OCI-LY1 (cell line): ENCODE measurements around the gene XRCC1.

Experiments used
- H2AFZ ChIP-seq: fragments of 200-600 bp; sonication (generic), shearing (Covaris generic); 2 replicates; pipeline ENCODE4 v1.6.0; 2014; ENCODE audit warnings: antibody characterized with exemption, mild to moderate bottlenecking, low read length
- H3F3A ChIP-seq: fragments of 200-600 bp; sonication (generic), shearing (Covaris generic); 2 replicates; pipeline ENCODE4 v1.6.0; 2014; ENCODE audit warnings: mild to moderate bottlenecking, antibody characterized with exemption, low read length, moderate library complexity; ENCODE audit not compliant: insufficient read depth
- H3K27ac ChIP-seq: fragments of 200-600 bp; sonication (generic); 2 replicates; pipeline ENCODE4 v1.5.1; 2014; ENCODE audit warnings: low read length, mixed run types, mild to moderate bottlenecking, low read depth; ENCODE audit not compliant: poor library complexity, severe bottlenecking
- H3K27me3 ChIP-seq: fragments of 200-600 bp; sonication (generic); 2 replicates; pipeline ENCODE4 v1.6.0; 2014; ENCODE audit warnings: antibody characterized with exemption, mild to moderate bottlenecking, low read length, moderate library complexity; ENCODE audit not compliant: insufficient read depth
- H3K36me3 ChIP-seq: fragments of 200-600 bp; sonication (generic); 2 replicates; pipeline ENCODE4 v1.6.1; 2014; ENCODE audit warnings: mild to moderate bottlenecking, antibody characterized with exemption, low read length, moderate library complexity, mixed read lengths; ENCODE audit not compliant: insufficient read depth
- H3K4me1 ChIP-seq: fragments of 200-600 bp; sonication (generic); 2 replicates; pipeline ENCODE4 v1.5.1; 2014; ENCODE audit warnings: mild to moderate bottlenecking, low read length, moderate library complexity; ENCODE audit not compliant: insufficient read depth, severe bottlenecking
- H3K4me2 ChIP-seq: fragments of 200-600 bp; sonication (generic), shearing (Covaris generic); 2 replicates; pipeline ENCODE4 v1.6.1; 2014; ENCODE audit warnings: low read length
- H3K4me3 ChIP-seq: fragments of 200-600 bp; sonication (generic); 2 replicates; pipeline ENCODE4 v1.5.1; 2014; ENCODE audit warnings: low read length, low read depth, mild to moderate bottlenecking, mixed read lengths; ENCODE audit not compliant: poor library complexity, severe bottlenecking
- H3K79me2 ChIP-seq: fragments of 200-600 bp; shearing (Covaris generic); 2 replicates; pipeline ENCODE4 v1.6.1; 2016; ENCODE audit warnings: mixed run types, low read length, mixed read lengths; ENCODE audit not compliant: insufficient read depth
- H3K9ac ChIP-seq: fragments of 200-600 bp; sonication (generic), shearing (Covaris generic); 2 replicates; pipeline ENCODE4 v1.6.1; 2014; ENCODE audit warnings: mild to moderate bottlenecking, low read length, mixed read lengths
- H3K9me2 ChIP-seq: fragments of 200-600 bp; sonication (generic), shearing (Covaris generic); 2 replicates; pipeline ENCODE4 v1.6.1; 2014; ENCODE audit warnings: low read depth, mild to moderate bottlenecking, low read length, mixed read lengths
- H3K9me3 ChIP-seq: fragments of 200-600 bp; shearing (Covaris generic); 2 replicates; pipeline ENCODE4 v1.6.1; 2014; ENCODE audit warnings: low read length, mixed read lengths
- H4K20me1 ChIP-seq: fragments of 200-600 bp; sonication (generic), shearing (Covaris generic); 2 replicates; pipeline ENCODE4 v1.6.0; 2016; ENCODE audit warnings: mild to moderate bottlenecking, low read length; ENCODE audit not compliant: insufficient read depth
- EZH2 ChIP-seq: fragments of 200-600 bp; sonication (generic), shearing (Covaris generic); IDR thresholded peaks from 2 replicates; pipeline ENCODE4 v1.8.0; 2017; ENCODE audit warnings: borderline replicate concordance, mixed run types, mild to moderate bottlenecking, antibody characterized with exemption, low read length, moderate library complexity, mixed read lengths
- TF ChIP-seq, protein P1 (sequence below): fragments of 200-600 bp; sonication (generic), shearing (Covaris generic); IDR thresholded peaks from 2 replicates; pipeline ENCODE4 v1.5.1; 2017; ENCODE audit warnings: mild to moderate bottlenecking, antibody characterized with exemption, low read length, moderate library complexity, mixed read lengths

XRCC1 gene

DNA sequence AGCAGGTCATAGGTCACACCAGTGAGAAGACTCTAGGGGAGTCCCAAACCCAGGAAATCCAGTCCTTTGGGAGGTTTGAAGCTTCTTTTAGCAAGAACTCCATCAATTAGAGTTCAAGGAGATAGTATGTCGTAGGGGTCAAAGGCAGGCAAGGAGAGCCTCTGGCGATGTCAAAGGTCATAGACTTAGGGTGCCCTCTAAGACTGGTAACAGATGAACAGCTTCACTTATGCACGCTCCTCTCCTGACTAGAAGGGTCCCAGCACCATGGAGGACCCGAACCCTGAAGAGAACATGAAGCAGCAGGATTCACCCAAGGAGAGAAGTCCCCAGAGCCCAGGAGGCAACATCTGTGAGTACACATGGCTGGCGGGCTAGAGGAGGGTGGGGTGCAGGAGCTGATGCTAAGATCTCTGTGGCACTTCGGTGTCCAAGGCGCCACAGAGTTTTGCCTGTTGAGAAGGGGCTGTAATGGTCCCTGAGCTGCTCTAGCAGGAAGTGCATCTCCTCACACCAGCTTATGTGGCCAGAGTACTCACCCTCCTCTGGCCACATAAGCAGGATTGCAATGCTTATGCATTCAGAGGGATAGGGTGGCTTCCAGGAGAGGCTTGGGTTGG, 21.6 kb upstream of the XRCC1 start:
- Histone ChIP-seq H3K27me3 (no peaks in the 10 kb centered on the region), H3K9me3 (no peaks in the 10 kb centered on the region), H3F3A (no peaks in the 10 kb centered on the region), H3K9ac (peak overlapping the region; percentile 94), H3K9me2 (no peaks in the 10 kb centered on the region), H3K36me3 (peaks cover 39% of the 10 kb centered on the region), H2AFZ (no peak overlapping the region), H3K27ac (peak overlapping the region; percentile 77), H3K79me2 (peaks cover 15% of the 10 kb centered on the region), H3K4me3 (peak overlapping the region; percentile 94), H3K4me1 (peaks cover 25% of the 10 kb centered on the region), H3K4me2 (peak overlapping the region; percentile 100), H4K20me1 (no peaks in the 10 kb centered on the region)
- no peak for TF ChIP-seq EZH2
- TF ChIP-seq, protein P1, sequence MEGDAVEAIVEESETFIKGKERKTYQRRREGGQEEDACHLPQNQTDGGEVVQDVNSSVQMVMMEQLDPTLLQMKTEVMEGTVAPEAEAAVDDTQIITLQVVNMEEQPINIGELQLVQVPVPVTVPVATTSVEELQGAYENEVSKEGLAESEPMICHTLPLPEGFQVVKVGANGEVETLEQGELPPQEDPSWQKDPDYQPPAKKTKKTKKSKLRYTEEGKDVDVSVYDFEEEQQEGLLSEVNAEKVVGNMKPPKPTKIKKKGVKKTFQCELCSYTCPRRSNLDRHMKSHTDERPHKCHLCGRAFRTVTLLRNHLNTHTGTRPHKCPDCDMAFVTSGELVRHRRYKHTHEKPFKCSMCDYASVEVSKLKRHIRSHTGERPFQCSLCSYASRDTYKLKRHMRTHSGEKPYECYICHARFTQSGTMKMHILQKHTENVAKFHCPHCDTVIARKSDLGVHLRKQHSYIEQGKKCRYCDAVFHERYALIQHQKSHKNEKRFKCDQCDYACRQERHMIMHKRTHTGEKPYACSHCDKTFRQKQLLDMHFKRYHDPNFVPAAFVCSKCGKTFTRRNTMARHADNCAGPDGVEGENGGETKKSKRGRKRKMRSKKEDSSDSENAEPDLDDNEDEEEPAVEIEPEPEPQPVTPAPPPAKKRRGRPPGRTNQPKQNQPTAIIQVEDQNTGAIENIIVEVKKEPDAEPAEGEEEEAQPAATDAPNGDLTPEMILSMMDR = no peak

DNA sequence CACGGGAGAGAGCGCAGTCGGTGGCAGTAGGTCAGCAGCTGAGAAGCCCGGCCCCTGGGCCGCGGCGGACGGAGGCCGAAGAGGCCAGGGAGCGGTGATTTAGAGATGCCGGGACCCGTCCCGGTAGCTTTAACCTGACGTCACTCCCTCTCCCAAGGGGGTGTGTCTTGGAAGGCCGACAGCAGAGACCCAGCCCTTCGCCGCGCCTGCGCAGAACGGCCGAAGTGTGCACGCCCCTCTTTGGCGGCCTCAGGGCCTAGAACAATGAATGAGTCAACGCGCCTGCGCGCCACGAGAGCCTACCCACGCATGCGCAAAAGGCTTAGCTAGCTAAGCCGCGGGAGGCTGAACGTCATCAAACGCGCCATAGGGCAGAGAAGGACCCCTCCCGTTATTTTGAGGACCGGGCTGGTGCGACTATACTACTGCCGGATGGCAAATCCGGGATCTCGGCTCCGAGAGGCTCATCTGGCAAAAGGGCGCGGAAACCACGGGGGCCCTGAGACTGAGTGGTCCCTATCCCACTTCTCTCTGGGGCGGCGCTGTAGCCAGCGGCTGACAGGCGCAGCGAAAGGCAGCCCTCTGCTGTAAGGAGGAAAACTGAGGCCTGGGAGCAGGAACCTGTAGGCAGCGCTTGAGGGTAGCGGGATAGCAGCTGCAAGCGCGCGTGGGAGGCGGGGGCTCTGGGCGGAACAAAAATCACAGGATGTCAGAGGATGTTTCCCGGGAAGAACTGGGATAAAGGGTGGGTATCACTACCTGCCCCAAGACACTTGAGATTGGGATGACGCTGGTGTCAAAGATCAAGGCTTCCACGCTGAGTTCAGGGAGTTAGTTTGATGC, 20.9 kb upstream of the XRCC1 start, which contains the start of the genes IRGQ and ZNF576:
IRGQ (minus strand) TSS at position 136 of the 843 bp plus-strand sequence. CDS start 796 bp downstream, outside the sequence.
ZNF576 (plus strand) TSS at position 597 of the 843 bp plus-strand sequence. CDS start 514 bp downstream, outside the sequence.
- H2AFZ ChIP-seq = 0 out of 2 replicates have a peak within 1 kb of the TSS, but pooled peaks have one; percentile 39
- H3K9ac ChIP-seq = peak within 1 kb of the TSS; percentile 94
- H3K9me2 ChIP-seq = no peaks in the 10 kb centered on the region
- peak within 1 kb of the TSS; percentile 77 for H3K27ac ChIP-seq
- H3F3A ChIP-seq = no peaks in the 10 kb centered on the region
- H4K20me1 ChIP-seq = no peaks in the 10 kb centered on the region
- peak within 1 kb of the TSS; percentile 94 for H3K4me3 ChIP-seq
- H3K4me1 ChIP-seq = peaks cover 25% of the 10 kb centered on the region
- peak within 1 kb of the TSS; percentile 100 for H3K4me2 ChIP-seq
- no peaks in the 10 kb centered on the region for H3K27me3 ChIP-seq
- peaks cover 32% of the 10 kb centered on the region for H3K36me3 ChIP-seq
- peaks cover 15% of the 10 kb centered on the region for H3K79me2 ChIP-seq
- no peaks in the 10 kb centered on the region for H3K9me3 ChIP-seq
- no peak for TF ChIP-seq EZH2
- TF ChIP-seq, protein P1 = no peak

DNA sequence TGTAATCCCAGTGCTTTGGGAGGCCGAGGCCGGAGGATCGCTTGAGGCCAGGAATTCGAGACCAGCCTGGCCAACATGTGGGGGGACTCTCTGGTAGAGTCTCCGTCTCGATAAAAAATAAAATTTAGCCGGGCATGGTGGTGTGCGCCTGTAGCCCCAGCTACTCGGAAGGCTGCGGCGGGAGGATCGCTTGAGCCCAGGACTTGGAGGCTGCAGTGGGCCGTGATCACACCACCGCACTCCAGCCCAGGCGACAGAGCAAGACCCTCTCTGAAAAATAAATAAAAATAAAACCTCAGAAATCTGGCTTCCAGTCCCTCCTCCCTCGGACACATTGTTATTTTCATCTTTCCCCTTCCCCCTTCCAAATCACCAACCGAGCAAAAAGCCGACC, 20.3 kb upstream of the XRCC1 start:
- TF ChIP-seq, protein P1 = no peak
- no peak for TF ChIP-seq EZH2
- Histone ChIP-seq H3K79me2 (peaks cover 15% of the 10 kb centered on the region), H3K9me2 (no peaks in the 10 kb centered on the region), H3K27ac (peak overlapping the region; percentile 26), H3K27me3 (no peaks in the 10 kb centered on the region), H2AFZ (0 out of 2 replicates have a peak overlapping the region, but pooled peaks have one; percentile 39), H3K4me2 (peak overlapping the region; percentile 82), H3K9ac (peak overlapping the region; percentile 74), H3K4me1 (peaks cover 25% of the 10 kb centered on the region), H3F3A (no peaks in the 10 kb centered on the region), H3K9me3 (no peaks in the 10 kb centered on the region), H4K20me1 (no peaks in the 10 kb centered on the region), H3K4me3 (peak overlapping the region; percentile 94), H3K36me3 (peaks cover 31% of the 10 kb centered on the region)
